H1 (cell line): ENCODE results near the gene JMJD7. TPM values are rescaled to one million over a fixed set of nuclear protein-coding genes. Genes with fewer than 3 reads are reported as not detected.

Experiments
- CTCF ChIA-PET: fragments of 300-600 bp; sonication (Branson Sonifier 250); formaldehyde crosslinking; loops from one replicate; lab custom pipeline; 2021; ENCODE audit not compliant: partially characterized antibody; lab: Charles Lee
- POLR2A ChIA-PET: fragments of 300-600 bp; sonication (Branson Sonifier 250); formaldehyde crosslinking; loops from one replicate; lab custom pipeline; 2021; ENCODE audit warnings: inconsistent platforms; ENCODE audit not compliant: partially characterized antibody; lab: Charles Lee
- DNase-seq, 2 experiments: peaks; one replicate each; pipeline versions ENCODE4 v3.0.0 to v3.0.0-alpha.2; 2010 to 2022; ENCODE audit warnings: low spot score in 2 of 2, low read depth in 1 of 2, mixed read lengths in 1 of 2
- FAIRE-seq: peaks from 2 replicates; lab custom pipeline; 2011; peaks lifted over from hg19 to GRCh38; lab: Jason Lieb, UNC
- H2AFZ ChIP-seq: 2 replicates; pipeline ENCODE4 v1.8.1; 2012; ENCODE audit warnings: low read length, inconsistent platforms
- H2AK5ac ChIP-seq: 2 replicates; pipeline ENCODE4 v1.6.1; 2013; ENCODE audit warnings: low read depth, low read length
- H2BK120ac ChIP-seq: replicated peaks from 2 replicates; pipeline ENCODE3; 2013; ENCODE audit warnings: low read depth, low read length, inconsistent platforms
- H2BK12ac ChIP-seq: 2 replicates; pipeline ENCODE4 v1.6.1; 2013; ENCODE audit warnings: low read depth, low read length
- H2BK15ac ChIP-seq: 2 replicates; pipeline ENCODE4 v1.6.1; 2013; ENCODE audit warnings: low read length
- H2BK20ac ChIP-seq: 2 replicates; pipeline ENCODE4 v1.6.1; 2013; ENCODE audit warnings: low read length
- H2BK5ac ChIP-seq: 2 replicates; pipeline ENCODE4 v1.6.1; 2013; ENCODE audit warnings: low read depth, low read length
- H3K14ac ChIP-seq: 2 replicates; pipeline ENCODE4 v1.6.1; 2013; ENCODE audit warnings: inconsistent platforms; ENCODE audit not compliant: insufficient read length
- H3K18ac ChIP-seq: 2 replicates; pipeline ENCODE4 v1.6.1; 2013; ENCODE audit warnings: low read length; ENCODE audit errors: extremely low read depth
- H3K23ac ChIP-seq: 2 replicates; pipeline ENCODE4 v1.6.1; 2013; ENCODE audit warnings: inconsistent platforms; ENCODE audit not compliant: insufficient read length
- H3K23me2 ChIP-seq: 2 replicates; pipeline ENCODE4 v1.6.1; 2013; ENCODE audit warnings: low read depth, low read length
- H3K27ac ChIP-seq: 2 replicates; pipeline ENCODE4 v1.6.1; 2011; ENCODE audit warnings: low read depth, low read length, inconsistent platforms
- H3K27me3 ChIP-seq, 4 experiments: replicated peaks in 1 of 4; 1 replicate in 1 of 4; 2 replicates in 3 of 4; pipeline versions ENCODE4 v1.6.1 to v1.8.1; 2011 to 2013; ENCODE audit warnings: low read length in 3 of 4, mild to moderate bottlenecking in 3 of 4, inconsistent platforms in 2 of 4, mixed read lengths in 2 of 4, moderate library complexity in 1 of 4; ENCODE audit not compliant: control insufficient read depth in 3 of 4, insufficient read depth in 3 of 4; ENCODE audit errors: extremely low read depth in 1 of 4
- H3K36me3 ChIP-seq, 4 experiments: 2 replicates each; pipeline versions ENCODE4 v1.6.1 to v1.8.1; 2011 to 2013; ENCODE audit warnings: mild to moderate bottlenecking in 4 of 4, low read length in 3 of 4, moderate library complexity in 2 of 4, control low read depth in 1 of 4, inconsistent platforms in 1 of 4; ENCODE audit not compliant: insufficient read depth in 4 of 4, control insufficient read depth in 2 of 4
- H3K4ac ChIP-seq: replicated peaks from 2 replicates; pipeline ENCODE3; 2013; ENCODE audit warnings: low read length, low read depth, mixed read lengths, inconsistent platforms; ENCODE audit not compliant: insufficient read length
- H3K4me1 ChIP-seq, 4 experiments: replicated peaks in 1 of 4; 1 replicate in 1 of 4; 2 replicates in 3 of 4; pipeline versions ENCODE4 v1.6.1 to v1.8.1; 2011 to 2013; ENCODE audit warnings: low read length in 3 of 4, inconsistent platforms in 2 of 4, mixed read lengths in 1 of 4; ENCODE audit not compliant: insufficient read depth in 4 of 4, control insufficient read depth in 3 of 4
- H3K4me2 ChIP-seq, 2 experiments: 2 replicates each; pipeline versions ENCODE4 v1.6.1 to v1.8.1; 2011 to 2013; ENCODE audit warnings: low read depth in 2 of 2, low read length in 2 of 2, control low read depth in 1 of 2, inconsistent platforms in 1 of 2, mild to moderate bottlenecking in 1 of 2; ENCODE audit not compliant: insufficient read depth in 1 of 2
- H3K4me3 ChIP-seq, 4 experiments: fragments of 200-600, 300-600 bp in 1 of 4; sonication (generic), shearing (Covaris generic), sonication (Bioruptor Twin) in 1 of 4; 2 replicates each; pipeline versions ENCODE4 v1.5.1 to v1.8.1; 2011 to 2016; ENCODE audit warnings: low read length in 4 of 4, low read depth in 3 of 4, control low read depth in 2 of 4, inconsistent platforms in 2 of 4, mild to moderate bottlenecking in 2 of 4, mixed read lengths in 1 of 4, moderate library complexity in 1 of 4; ENCODE audit not compliant: insufficient read depth in 2 of 4; ENCODE audit errors: extremely low read depth in 1 of 4
- H3K56ac ChIP-seq: replicated peaks from 2 replicates; pipeline ENCODE3; 2013; ENCODE audit warnings: low read depth, mild to moderate bottlenecking, mixed read lengths, low read length, inconsistent platforms; ENCODE audit not compliant: insufficient read length
- H3K79me1 ChIP-seq: 2 replicates; pipeline ENCODE4 v1.6.1; 2013; ENCODE audit warnings: low read depth, low read length, control low read depth
- H3K79me2 ChIP-seq, 2 experiments: 2 replicates each; pipeline versions ENCODE4 v1.6.1 to v1.8.1; 2012 to 2013; ENCODE audit warnings: low read length in 2 of 2, mild to moderate bottlenecking in 2 of 2, inconsistent platforms in 1 of 2; ENCODE audit not compliant: insufficient read depth in 2 of 2, control insufficient read depth in 1 of 2
- H3K9ac ChIP-seq, 4 experiments: replicated peaks in 1 of 4; 1 replicate in 1 of 4; 2 replicates in 3 of 4; pipeline versions ENCODE4 v1.6.1 to v1.8.1; 2011 to 2013; ENCODE audit warnings: low read depth in 3 of 4, low read length in 3 of 4, control low read depth in 2 of 4, mild to moderate bottlenecking in 2 of 4, moderate library complexity in 2 of 4, inconsistent platforms in 1 of 4; ENCODE audit errors: extremely low read depth in 1 of 4
- H3K9me3 ChIP-seq, 2 experiments: 2 replicates each; pipeline versions ENCODE4 v1.6.1 to v1.8.1; 2012 to 2013; ENCODE audit warnings: mild to moderate bottlenecking in 2 of 2, moderate library complexity in 2 of 2, control low read depth in 1 of 2, inconsistent platforms in 1 of 2, low read depth in 1 of 2, low read length in 1 of 2, mixed read lengths in 1 of 2; ENCODE audit not compliant: insufficient read depth in 2 of 2
- H4K20me1 ChIP-seq, 2 experiments: replicated peaks in 1 of 2; 2 replicates each; pipeline versions ENCODE3 to v1.8.1; 2011 to 2013; ENCODE audit warnings: inconsistent platforms in 2 of 2, low read length in 2 of 2, mild to moderate bottlenecking in 1 of 2; ENCODE audit not compliant: insufficient read depth in 2 of 2, control insufficient read depth in 1 of 2
- H4K5ac ChIP-seq: 2 replicates; pipeline ENCODE4 v1.6.1; 2013; ENCODE audit warnings: low read length, low read depth, mixed read lengths, inconsistent platforms; ENCODE audit not compliant: insufficient read length
- H4K8ac ChIP-seq: 2 replicates; pipeline ENCODE4 v1.8.0; 2013; ENCODE audit warnings: mild to moderate bottlenecking, moderate library complexity, low read length, inconsistent platforms; ENCODE audit not compliant: insufficient read depth; ENCODE audit errors: extremely low read depth
- H4K91ac ChIP-seq: replicated peaks from 2 replicates; pipeline ENCODE3; 2013; ENCODE audit warnings: low read length, mixed read lengths, inconsistent platforms; ENCODE audit not compliant: insufficient read length
- CBX8 ChIP-seq: fragments of 300-800, 300-1000 bp; sonication (generic); IDR thresholded peaks from 2 replicates; pipeline ENCODE4 v1.7.1; 2016; ENCODE audit warnings: low read depth, low read length, borderline replicate concordance
- CTCF ChIP-seq, 3 experiments: IDR thresholded peaks; 1 replicate in 2 of 3; 2 replicates in 1 of 3; pipeline versions ENCODE4 v1.5.1 to v1.6.1; 2011; ENCODE audit warnings: low read length in 3 of 3, mild to moderate bottlenecking in 3 of 3, inconsistent platforms in 2 of 3, low read depth in 1 of 3, moderate library complexity in 1 of 3; ENCODE audit not compliant: insufficient read depth in 1 of 3; ENCODE audit errors: control extremely low read depth in 1 of 3
- KDM4A ChIP-seq: IDR thresholded peaks from one replicate; pipeline ENCODE4 v1.7.1; 2012; ENCODE audit warnings: low read depth, mild to moderate bottlenecking, moderate library complexity, low read length, inconsistent platforms; ENCODE audit not compliant: severe bottlenecking
- RAD21 ChIP-seq, 2 experiments: IDR thresholded peaks in 1 of 2; conservative IDR thresholded peaks in 1 of 2; 2 replicates each; pipeline ENCODE4 v1.6.1; 2011; ENCODE audit warnings: low read depth in 2 of 2, low read length in 2 of 2, improper control_type of control experiment in 1 of 2, inconsistent platforms in 1 of 2, mild to moderate bottlenecking in 1 of 2, moderate library complexity in 1 of 2
- SAP30 ChIP-seq: fragments of 300-600 bp; sonication (generic); IDR thresholded peaks from 2 replicates; pipeline ENCODE4 v1.7.1; 2012; ENCODE audit warnings: low read length, moderate library complexity, mild to moderate bottlenecking, inconsistent platforms; ENCODE audit not compliant: insufficient read depth, insufficient replicate concordance
- TAF1 ChIP-seq: IDR thresholded peaks from 2 replicates; pipeline ENCODE4 v1.6.1; 2011; ENCODE audit warnings: mild to moderate bottlenecking, low read depth, low read length
- WGBS, 2 experiments: shearing (Covaris generic) in 1 of 2; methylation state at CpG; one replicate each; pipeline versions ENCODE4 v1.1.6 to v1.1.7; 2013 to 2015; ENCODE audit warnings: low lambda C conversion rate in 2 of 2, mixed read lengths in 2 of 2, inconsistent platforms in 1 of 2, low coverage in 1 of 2, missing lambda C conversion rate in 1 of 2; ENCODE audit not compliant: insufficient replicate concordance in 2 of 2, insufficient coverage in 1 of 2, insufficient read length in 1 of 2; ENCODE audit errors: extremely low coverage in 1 of 2, missing lambda C conversion rate in 1 of 2; 5-methylcytosine and 5-hydroxymethylcytosine counted together
- polyA plus RNA-seq, 7 experiments: library from polyadenylated mRNA; depleted of rRNA in 3 of 7; stranded (reverse) in 5 of 7; unstranded in 2 of 7; fragments of >200 nt in 5 of 7; fragments of 200-250 nt in 2 of 7; gene quantifications; 1 replicate in 5 of 7; 2 replicates in 1 of 7; 4 replicates in 1 of 7; pipeline versions ENCODE4 v1.2.1 to v1.2.3, GENCODE V29; 2011 to 2013; ENCODE audit warnings: missing spikeins in 2 of 7, mixed read lengths in 2 of 7
- total RNA-seq: library from RNA; stranded (reverse); fragmentation: NEBNext Ultra II Directional; extraction: Animal tissue kit (Norgen Biotek cat#: 25700); gene quantifications from 2 replicates; pipeline ENCODE4 v1.2.1, GENCODE V29; 2021

Gene JMJD7
- total and polyA plus RNA-seq, 2 of the 8 experiments (the other 6 are each of a cell fraction or from before 2014, with no cell fraction given), result 15.0 to 20.0 TPM

GRCh38 chr15:41806291-41807181 is 21.4 kb upstream of the JMJD7 start:
- ChIA-PET CTCF (interaction anchor here (0.7 to 13.7 kb wide), 15 partner anchors 12 to 249 kb away, joined by 3 to 283 read pairs (median 3); partner anchors contain the start of gene MAPKBP1), POLR2A (interaction anchor here (0.9 kb wide), 1 partner anchor 34 kb away, joined by 4 read pairs; no protein-coding TSS in a partner anchor)
- Histone ChIP-seq H3K18ac (no peak overlapping the region), H4K91ac (no peak overlapping the region), H3K79me2 (no peaks in the 10 kb centered on the region), H3K9me3 (no peaks in the 10 kb centered on the region), H3K27me3 (no peaks in the 10 kb centered on the region), H3K56ac (no peak overlapping the region), H4K5ac (no peak overlapping the region), H3K4me1 (peaks cover 0 to 4% (median 2%) of the 10 kb centered on the region in 4 experiments; a peak in 4 of 7 replicates), H3K79me1 (no peaks in the 10 kb centered on the region), H3K36me3 (no peaks in the 10 kb centered on the region), H4K8ac (no peak overlapping the region; the same call in 1 of the 2 replicates), H2BK120ac (no peak overlapping the region), H2BK20ac (no peak overlapping the region), H3K4me2 (no peak overlapping the region), H4K20me1 (no peaks in the 10 kb centered on the region), H3K4me3 (no peak overlapping the region), H3K23me2 (no peaks in the 10 kb centered on the region), H2BK5ac (no peak overlapping the region), H3K4ac (no peak overlapping the region), H2BK15ac (no peak overlapping the region), H3K14ac (no peak overlapping the region), H3K23ac (no peak overlapping the region), H2BK12ac (no peak overlapping the region), H2AK5ac (no peak overlapping the region), H3K27ac (no peak overlapping the region), H3K9ac (no peak overlapping the region), H2AFZ (peak overlapping the region; percentile 92)
- TF ChIP-seq CTCF (IDR thresholded peaks at IDR 0.05; ENCODE audit: control extremely low read depth in 1 of 3, insufficient read depth in 1 of 3, low read depth in 1 of 3, low read length in 3 of 3) (peak; percentile 39 to 67 (median 45)), SAP30 (no peak), CBX8 (no peak), TAF1 (no peak), RAD21 (IDR thresholded peaks at IDR 0.05 in 1 of 2, conservative IDR thresholded peaks at IDR 0.05 in 1 of 2; ENCODE audit: low read depth in 2 of 2, low read length in 2 of 2) (peak; percentile 66 to 71), KDM4A (no peak)
- WGBS, 2 experiments, result 87% methylated on average over 9 of the region's 10 CpGs; no CpG with 5 or more reads in 1 of the 2 experiments
- DNase-seq, result peak in 1 of 2 experiments; percentile 59
- FAIRE-seq, result no peak
